Natural killer cell (primary cell): Measurements from ENCODE around the gene GBP6. TPM values are rescaled to one million over a fixed set of nuclear protein-coding genes. Genes with fewer than 3 reads are reported as not detected.
"Not testable (repeated sequence)": the region's sequence is repeated elsewhere in the genome, so short reads cannot be mapped to it uniquely, and the experiment has no call there.

ENCODE experiments used
- ATAC-seq, 3 donors: fragments of 150-1000 bp in 2 of 3; fragments of 200-7000 bp in 1 of 3; cut with Tn5 transposase; 1 replicate in 1 of 3; 2 replicates in 2 of 3; pipeline ENCODE4 v1.10.0; 2021; ENCODE audit warnings: mild to moderate bottlenecking in 2 of 3, moderate library complexity in 2 of 3
- DNase-seq, 2 donors: peaks; one replicate each; pipeline versions ENCODE4 v3.0.0 to v3.0.0-alpha.2; 2013 to 2021; ENCODE audit warnings: mixed read lengths in 1 of 2
- H3K27ac ChIP-seq: one replicate; pipeline ENCODE4 v1.5.1; 2013; ENCODE audit warnings: mild to moderate bottlenecking, low read length
- H3K27me3 ChIP-seq: one replicate; pipeline ENCODE4 v1.6.1; 2013; ENCODE audit warnings: low read length; ENCODE audit not compliant: control insufficient read depth, insufficient read depth
- H3K36me3 ChIP-seq: one replicate; pipeline ENCODE4 v1.6.1; 2013; ENCODE audit warnings: low read length; ENCODE audit not compliant: control insufficient read depth, insufficient read depth
- H3K4me1 ChIP-seq: one replicate; pipeline ENCODE4 v1.6.1; 2013; ENCODE audit warnings: low read length; ENCODE audit not compliant: control insufficient read depth, insufficient read depth
- H3K4me3 ChIP-seq: one replicate; pipeline ENCODE4 v1.5.1; 2013; ENCODE audit warnings: low read length
- H3K9me3 ChIP-seq: one replicate; pipeline ENCODE4 v1.6.1; 2013; ENCODE audit warnings: low read length; ENCODE audit not compliant: control insufficient read depth, insufficient read depth
- H3K27ac Mint-ChIP-seq, 2 donors: one replicate each; pipeline ENCODE4 v1.8.0; 2022; ENCODE audit warnings: mild to moderate bottlenecking in 2 of 2, mixed read lengths in 2 of 2, moderate library complexity in 1 of 2
- H3K27me3 Mint-ChIP-seq, 2 donors: one replicate each; pipeline ENCODE4 v1.8.0; 2022; ENCODE audit warnings: low read depth in 2 of 2, mixed read lengths in 2 of 2
- H3K36me3 Mint-ChIP-seq: one replicate; pipeline ENCODE4 v1.8.0; 2022; ENCODE audit warnings: mixed read lengths
- H3K4me1 Mint-ChIP-seq, 2 donors: one replicate each; pipeline ENCODE4 v1.8.0; 2022; ENCODE audit warnings: mixed read lengths in 2 of 2
- H3K4me3 Mint-ChIP-seq: one replicate; pipeline ENCODE4 v1.8.0; 2022; ENCODE audit warnings: mild to moderate bottlenecking, moderate library complexity, mixed read lengths
- H3K9me3 Mint-ChIP-seq, 2 donors: one replicate each; pipeline ENCODE4 v1.8.0; 2022; ENCODE audit warnings: mixed read lengths in 2 of 2
- WGBS: methylation state at CpG from one replicate; pipeline ENCODE4 v1.1.7; 2013; ENCODE audit warnings: missing lambda C conversion rate; ENCODE audit not compliant: insufficient coverage; 5-methylcytosine and 5-hydroxymethylcytosine counted together
- intact Hi-C: fragments of 100-400 bp; cut with micrococcal nuclease; formaldehyde crosslinking; loops from one replicate; pipeline ENCODE4 v1.14.2; 2022
- total RNA-seq, 4 donors: library from RNA; stranded (reverse); fragments of 120-200 nt in 1 of 4; gene quantifications; one replicate each; pipeline versions ENCODE4 v1.2.3 to v1.2.4, GENCODE V29; 2013 to 2022
- TF ChIP-seq, protein P1 (sequence below): fragments of 200-600 bp; IDR thresholded peaks from one replicate; pipeline ENCODE4 v1.8.0; 2022; ENCODE audit warnings: antibody characterized with exemption

The GBP6 gene
- total RNA-seq, 3 donors from 2014 or later (not counting 1 experiment from before 2014, with no cell fraction given): 0.23 to 0.40 (median 0.39) TPM

DNA sequence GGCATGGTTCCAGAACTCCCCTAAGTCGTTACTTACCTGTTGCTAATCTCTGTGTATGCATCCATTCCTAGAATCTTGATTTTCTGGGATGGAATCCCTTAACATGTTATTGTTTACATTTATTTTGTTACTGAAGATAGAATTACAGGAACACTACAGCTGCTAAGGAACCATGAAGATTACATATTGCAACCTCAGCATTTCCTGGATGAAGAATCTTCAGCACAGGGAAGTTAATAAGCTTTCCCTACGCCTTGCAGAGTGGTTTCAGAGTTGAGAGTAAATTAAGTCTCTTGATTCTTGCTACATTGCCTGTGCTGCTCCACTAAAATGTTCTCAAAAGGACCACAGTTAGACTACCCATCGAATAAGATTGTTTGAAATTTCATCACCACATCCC is 31.4 kb upstream of the GBP6 start:
- WGBS: 74% methylated on average over 3 of the region's 3 CpGs
- Histone ChIP-seq H3K36me3 (no peaks in the 10 kb centered on the region), H3K27ac (no peak overlapping the region), H3K4me3 (no peak overlapping the region), H3K4me1 (no peaks in the 10 kb centered on the region), H3K27me3 (no peaks in the 10 kb centered on the region), H3K9me3 (no peaks in the 10 kb centered on the region)
- DNase-seq: no peak
- Mint-ChIP-seq H3K27me3 (no peaks in the 10 kb centered on the region), H3K4me1 (peaks cover 0 to 4% of the 10 kb centered on the region in 2 donors), H3K9me3 (no peaks in the 10 kb centered on the region), H3K27ac (no peak overlapping the region), H3K4me3 (no peak overlapping the region), H3K36me3 (no peaks in the 10 kb centered on the region)
- TF ChIP-seq, protein P1, sequence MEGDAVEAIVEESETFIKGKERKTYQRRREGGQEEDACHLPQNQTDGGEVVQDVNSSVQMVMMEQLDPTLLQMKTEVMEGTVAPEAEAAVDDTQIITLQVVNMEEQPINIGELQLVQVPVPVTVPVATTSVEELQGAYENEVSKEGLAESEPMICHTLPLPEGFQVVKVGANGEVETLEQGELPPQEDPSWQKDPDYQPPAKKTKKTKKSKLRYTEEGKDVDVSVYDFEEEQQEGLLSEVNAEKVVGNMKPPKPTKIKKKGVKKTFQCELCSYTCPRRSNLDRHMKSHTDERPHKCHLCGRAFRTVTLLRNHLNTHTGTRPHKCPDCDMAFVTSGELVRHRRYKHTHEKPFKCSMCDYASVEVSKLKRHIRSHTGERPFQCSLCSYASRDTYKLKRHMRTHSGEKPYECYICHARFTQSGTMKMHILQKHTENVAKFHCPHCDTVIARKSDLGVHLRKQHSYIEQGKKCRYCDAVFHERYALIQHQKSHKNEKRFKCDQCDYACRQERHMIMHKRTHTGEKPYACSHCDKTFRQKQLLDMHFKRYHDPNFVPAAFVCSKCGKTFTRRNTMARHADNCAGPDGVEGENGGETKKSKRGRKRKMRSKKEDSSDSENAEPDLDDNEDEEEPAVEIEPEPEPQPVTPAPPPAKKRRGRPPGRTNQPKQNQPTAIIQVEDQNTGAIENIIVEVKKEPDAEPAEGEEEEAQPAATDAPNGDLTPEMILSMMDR: no peak
- ATAC-seq: no peak
- intact Hi-C loops: no loop called here

DNA sequence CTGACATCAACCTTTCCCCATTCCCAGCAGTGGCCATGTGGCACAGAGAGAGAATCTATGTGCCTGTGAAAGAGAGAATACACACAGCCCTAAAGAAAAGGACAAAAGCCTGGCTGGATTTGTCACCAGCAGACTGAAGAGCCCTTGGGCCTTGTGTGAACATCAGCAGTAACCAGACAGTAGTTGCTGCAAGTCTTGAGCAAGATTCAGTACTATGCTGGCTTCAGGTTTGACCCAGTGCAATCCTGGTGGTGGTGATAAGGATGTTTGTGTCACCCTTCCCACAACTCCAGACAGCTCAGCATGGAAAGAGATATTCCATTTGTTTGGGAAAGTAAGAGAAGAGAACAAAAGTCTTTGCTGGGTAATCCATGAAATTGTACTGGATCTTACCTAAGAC is 28.4 kb upstream of the GBP6 start:
- H3K9me3 ChIP-seq: no peaks in the 10 kb centered on the region
- no peaks in the 10 kb centered on the region for H3K36me3 Mint-ChIP-seq
- no peaks in the 10 kb centered on the region for H3K9me3 Mint-ChIP-seq
- H3K4me3 Mint-ChIP-seq: no peak overlapping the region
- TF ChIP-seq, protein P1: no peak
- H3K4me1 ChIP-seq: no peaks in the 10 kb centered on the region
- H3K27ac ChIP-seq: no peak overlapping the region
- no peak for ATAC-seq
- H3K27me3 Mint-ChIP-seq: no peaks in the 10 kb centered on the region
- H3K36me3 ChIP-seq: no peaks in the 10 kb centered on the region
- DNase-seq: no peak
- H3K4me3 ChIP-seq: no peak overlapping the region
- no peak overlapping the region for H3K27ac Mint-ChIP-seq
- H3K27me3 ChIP-seq: no peaks in the 10 kb centered on the region
- peaks cover 4 to 6% of the 10 kb centered on the region in 2 donors for H3K4me1 Mint-ChIP-seq
- intact Hi-C loops: no loop called here

DNA sequence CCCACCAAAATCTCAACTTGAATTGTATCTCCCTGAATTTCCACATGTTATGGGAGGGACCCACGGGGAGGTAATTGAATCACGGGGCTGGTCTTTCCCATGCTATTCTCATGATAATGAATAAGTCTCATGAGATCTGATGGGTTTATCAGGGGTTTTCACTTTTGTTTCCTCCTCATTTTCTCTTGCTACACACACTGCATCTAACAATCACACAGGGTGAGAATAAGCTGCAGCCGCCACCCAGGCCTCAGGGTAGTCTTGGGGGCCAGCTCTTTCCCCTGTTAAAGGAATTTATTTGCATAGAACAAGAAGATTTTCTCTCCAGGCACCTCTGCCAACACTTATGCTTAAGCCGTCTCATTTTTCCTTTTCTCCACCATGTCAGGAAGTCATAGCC is 26.0 kb upstream of the GBP6 start:
- Histone ChIP-seq H3K27ac (no peak overlapping the region), H3K4me1 (no peaks in the 10 kb centered on the region), H3K9me3 (no peaks in the 10 kb centered on the region), H3K27me3 (no peaks in the 10 kb centered on the region), H3K36me3 (no peaks in the 10 kb centered on the region), H3K4me3 (no peak overlapping the region)
- no peak overlapping the region for H3K4me3 Mint-ChIP-seq
- ATAC-seq (no peak), DNase-seq (no peak)
- intact Hi-C loops: no loop called here
- no peaks in the 10 kb centered on the region for H3K27me3 Mint-ChIP-seq
- TF ChIP-seq, protein P1: no peak
- peaks cover 4 to 6% of the 10 kb centered on the region in 2 donors for H3K4me1 Mint-ChIP-seq
- no peak overlapping the region for H3K27ac Mint-ChIP-seq
- H3K9me3 Mint-ChIP-seq: no peaks in the 10 kb centered on the region
- 80% methylated on average over 1 of the region's 4 CpGs for WGBS
- no peaks in the 10 kb centered on the region for H3K36me3 Mint-ChIP-seq

DNA sequence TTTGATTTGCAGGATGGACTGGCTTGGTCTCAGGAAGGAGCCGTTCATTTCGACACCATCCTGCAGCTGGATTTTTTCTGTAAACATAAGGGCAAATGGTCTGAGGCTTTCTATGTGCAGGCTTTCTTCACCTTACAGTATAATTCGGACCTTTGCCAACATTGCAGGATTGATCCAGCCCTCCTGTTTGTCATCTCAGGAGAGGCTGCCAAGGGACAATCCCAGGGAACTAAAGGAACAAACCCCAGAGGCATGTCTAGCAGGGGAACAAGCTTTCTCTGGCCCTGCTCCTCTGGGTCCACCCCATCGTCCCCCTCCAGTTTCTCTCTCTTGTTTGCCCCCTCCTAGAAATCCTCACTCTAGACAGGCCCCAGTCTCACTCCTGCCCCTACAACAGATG is 24.8 kb upstream of the GBP6 start:
- H3K4me1 Mint-ChIP-seq: peaks cover 4 to 6% of the 10 kb centered on the region in 2 donors
- H3K4me3 Mint-ChIP-seq: no peak overlapping the region
- intact Hi-C loops: no loop called here
- H3K27me3 Mint-ChIP-seq: no peaks in the 10 kb centered on the region
- ATAC-seq: no peak
- TF ChIP-seq, protein P1: no peak
- H3K27ac Mint-ChIP-seq: no peak overlapping the region
- H3K4me3 ChIP-seq: no peak overlapping the region
- no peaks in the 10 kb centered on the region for H3K27me3 ChIP-seq
- H3K4me1 ChIP-seq: no peaks in the 10 kb centered on the region
- H3K27ac ChIP-seq: no peak overlapping the region
- H3K9me3 ChIP-seq: no peaks in the 10 kb centered on the region
- no peaks in the 10 kb centered on the region for H3K36me3 Mint-ChIP-seq
- no peaks in the 10 kb centered on the region for H3K36me3 ChIP-seq
- no peaks in the 10 kb centered on the region for H3K9me3 Mint-ChIP-seq
- 92% methylated on average over 4 of the region's 4 CpGs for WGBS
- no peak for DNase-seq

DNA sequence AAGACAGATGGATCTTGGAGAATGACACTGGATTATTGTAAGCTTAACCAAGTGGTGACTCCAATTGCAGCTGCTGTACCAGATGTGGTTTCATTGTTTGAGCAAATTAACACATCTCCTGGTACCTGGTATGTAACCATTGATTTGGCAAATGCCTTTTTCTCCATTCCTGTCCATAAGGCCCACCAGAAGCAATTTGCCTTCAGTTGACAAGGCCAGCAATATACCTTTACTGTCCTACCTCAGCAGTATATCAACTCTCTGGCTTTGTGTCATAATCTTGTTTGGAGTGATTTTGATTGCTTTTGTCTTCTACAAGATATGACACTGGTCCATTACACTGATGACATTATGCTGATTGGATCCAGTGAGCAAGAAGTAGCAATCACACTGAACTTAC is 18.4 kb upstream of the GBP6 start:
- ATAC-seq, H3K27ac ChIP-seq, H3K4me3 ChIP-seq, H3K27me3 Mint-ChIP-seq, H3K9me3 ChIP-seq, H3K4me1 Mint-ChIP-seq, intact Hi-C loops, H3K4me3 Mint-ChIP-seq, H3K36me3 Mint-ChIP-seq, H3K27ac Mint-ChIP-seq, H3K4me1 ChIP-seq, DNase-seq, H3K27me3 ChIP-seq, H3K36me3 ChIP-seq, H3K9me3 Mint-ChIP-seq: not testable (repeated sequence)
